Naive thymus-derived CD4-positive, alpha-beta T cell (primary cell): Measurements from ENCODE around the gene SYNDIG1. TPM values are rescaled to one million over a fixed set of nuclear protein-coding genes. Genes with fewer than 3 reads are reported as not detected.

Experiments used
- ATAC-seq: fragments of 150-1000 bp; cut with Tn5 transposase; 2 replicates; pipeline ENCODE4 v1.10.0; 2021; ENCODE audit warnings: mild to moderate bottlenecking, moderate library complexity
- CTCF ChIA-PET: fragments of 350-600 bp; sonication (Branson Sonifier 250); formaldehyde crosslinking; loops from one replicate; lab custom pipeline; 2021; ENCODE audit warnings: antibody characterized with exemption; lab: Charles Lee
- POLR2A ChIA-PET: fragments of 350-600 bp; sonication (Branson Sonifier 250); formaldehyde crosslinking; loops from one replicate; lab custom pipeline; 2021; ENCODE audit warnings: antibody characterized with exemption, inconsistent platforms; lab: Charles Lee
- DNase-seq, 9 donors: peaks; one replicate each; pipeline versions ENCODE4 v3.0.0 to v3.0.0-alpha.2; 2020 to 2022; ENCODE audit warnings: mixed read lengths in 1 of 9
- H3K27ac ChIP-seq: one replicate; pipeline ENCODE4 v1.7.0; 2013; ENCODE audit warnings: mild to moderate bottlenecking, low read depth, low read length, moderate library complexity
- H3K27me3 ChIP-seq, 2 donors: one replicate each; pipeline ENCODE4 v1.7.0; 2013; ENCODE audit warnings: low read length in 2 of 2, mild to moderate bottlenecking in 2 of 2, moderate library complexity in 2 of 2; ENCODE audit not compliant: control insufficient read depth in 2 of 2, insufficient read depth in 2 of 2
- H3K36me3 ChIP-seq, 3 experiments: 1 replicate in 2 of 3; 2 replicates in 1 of 3; pipeline ENCODE4 v1.7.0; 2013; ENCODE audit warnings: low read length in 3 of 3, mild to moderate bottlenecking in 3 of 3, moderate library complexity in 1 of 3; ENCODE audit not compliant: insufficient read depth in 3 of 3, control insufficient read depth in 2 of 3
- H3K4me1 ChIP-seq, 2 donors: one replicate each; pipeline ENCODE4 v1.7.0; 2013; ENCODE audit warnings: low read length in 2 of 2, mild to moderate bottlenecking in 2 of 2, moderate library complexity in 1 of 2; ENCODE audit not compliant: control insufficient read depth in 2 of 2, insufficient read depth in 2 of 2
- H3K4me3 ChIP-seq: 2 replicates; pipeline ENCODE4 v1.7.0; 2013; ENCODE audit warnings: mild to moderate bottlenecking, low read length
- H3K9me3 ChIP-seq, 3 experiments: 1 replicate in 2 of 3; 2 replicates in 1 of 3; pipeline ENCODE4 v1.7.0; 2013; ENCODE audit warnings: low read length in 3 of 3; ENCODE audit not compliant: control insufficient read depth in 2 of 3
- H3K27ac Mint-ChIP-seq, 9 donors: one replicate each; pipeline ENCODE4 v1.8.0; 2020 to 2022; ENCODE audit warnings: mixed read lengths in 9 of 9, mild to moderate bottlenecking in 8 of 9, moderate library complexity in 5 of 9, inconsistent platforms in 2 of 9
- H3K27me3 Mint-ChIP-seq, 5 donors: one replicate each; pipeline ENCODE4 v1.8.0; 2021 to 2022; ENCODE audit warnings: mixed read lengths in 5 of 5, mild to moderate bottlenecking in 1 of 5
- H3K36me3 Mint-ChIP-seq, 5 donors: one replicate each; pipeline ENCODE4 v1.8.0; 2020 to 2022; ENCODE audit warnings: mixed read lengths in 5 of 5, mild to moderate bottlenecking in 3 of 5, inconsistent platforms in 1 of 5
- H3K4me1 Mint-ChIP-seq, 7 donors: one replicate each; pipeline ENCODE4 v1.8.0; 2020 to 2022; ENCODE audit warnings: mixed read lengths in 7 of 7, mild to moderate bottlenecking in 3 of 7, inconsistent platforms in 1 of 7
- H3K4me3 Mint-ChIP-seq, 10 donors: one replicate each; pipeline ENCODE4 v1.8.0; 2020 to 2022; ENCODE audit warnings: mild to moderate bottlenecking in 10 of 10, mixed read lengths in 10 of 10, moderate library complexity in 6 of 10, inconsistent platforms in 2 of 10
- H3K9me3 Mint-ChIP-seq, 11 donors: one replicate each; pipeline ENCODE4 v1.8.0; 2020 to 2022; ENCODE audit warnings: mixed read lengths in 11 of 11, mild to moderate bottlenecking in 4 of 11, inconsistent platforms in 1 of 11, moderate library complexity in 1 of 11
- intact Hi-C, 2 donors: fragments of 100-400 bp; cut with micrococcal nuclease; formaldehyde crosslinking; loops; one replicate each; pipeline ENCODE4 v1.15.1; 2023
- polyA plus RNA-seq, 2 donors: library from polyadenylated mRNA; unstranded; fragments of 300-500 nt; fragmentation: Illumina TruSeq; gene quantifications; one replicate each; pipeline ENCODE4 v1.2.3, GENCODE V29; 2021
- total RNA-seq, 6 experiments: library from RNA in 5 of 6; stranded (reverse) in 5 of 6; gene quantifications; 1 replicate in 5 of 6; 2 replicates in 1 of 6; pipeline ENCODE4 v1.2.3 and lab custom pipeline; 2021 to 2026

Gene SYNDIG1
- total and polyA plus RNA-seq, 7 experiments from 2014 or later, result not detected

DNA sequence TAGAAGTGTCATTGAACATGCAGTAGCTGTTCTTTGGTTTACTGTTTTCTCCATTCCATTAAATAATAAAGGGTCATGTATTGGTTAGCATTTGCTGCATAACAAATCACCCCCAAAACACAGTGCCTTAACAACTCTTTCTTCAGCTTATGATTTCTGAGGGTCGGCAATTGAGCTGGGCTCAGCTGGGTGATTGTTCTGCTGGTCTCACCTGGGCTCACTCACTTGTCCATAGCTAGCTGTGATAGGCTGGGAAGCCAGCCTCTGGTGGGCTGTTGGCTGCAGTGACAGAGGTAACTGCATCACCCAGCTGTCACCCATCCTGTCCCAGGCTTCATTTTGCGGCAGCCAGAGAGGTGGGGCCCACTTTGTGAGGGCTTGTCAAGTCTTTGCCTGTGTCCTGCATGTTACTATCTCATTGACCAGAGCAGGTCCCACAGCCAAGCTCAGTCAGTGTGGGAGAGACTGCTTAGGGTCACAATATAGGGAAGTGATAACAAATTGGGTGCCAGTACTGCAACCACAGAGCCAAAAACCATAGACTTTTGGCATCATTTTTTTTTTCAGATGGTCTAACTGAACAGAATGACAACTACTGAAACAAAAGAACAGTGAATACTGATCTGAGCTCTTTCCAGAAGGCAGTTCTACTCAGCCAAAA, 76.9 kb downstream of the SYNDIG1 start:
- intact Hi-C loops, result no loop called here
- Mint-ChIP-seq H3K36me3 (no peaks in the 10 kb centered on the region), H3K4me1 (no peaks in the 10 kb centered on the region), H3K9me3 (peaks cover 0 to 3% (median 0%) of the 10 kb centered on the region in 11 donors), H3K27ac (no peak overlapping the region), H3K27me3 (peaks cover 0 to 28% (median 8%) of the 10 kb centered on the region in 5 donors), H3K4me3 (no peak overlapping the region)
- CTCF ChIA-PET, result interaction anchor here (0.6 kb wide), 1 partner anchor 412 kb away, joined by 3 read pairs; no protein-coding TSS in a partner anchor
- POLR2A ChIA-PET, result no interaction called here
- H3K9me3 ChIP-seq, result no peaks in the 10 kb centered on the region
- H3K4me1 ChIP-seq, result no peaks in the 10 kb centered on the region
- no peak overlapping the region for H3K4me3 ChIP-seq
- no peak for DNase-seq
- H3K27ac ChIP-seq, result no peak overlapping the region
- no peak for ATAC-seq
- no peaks in the 10 kb centered on the region for H3K27me3 ChIP-seq
- H3K36me3 ChIP-seq, result no peaks in the 10 kb centered on the region

DNA sequence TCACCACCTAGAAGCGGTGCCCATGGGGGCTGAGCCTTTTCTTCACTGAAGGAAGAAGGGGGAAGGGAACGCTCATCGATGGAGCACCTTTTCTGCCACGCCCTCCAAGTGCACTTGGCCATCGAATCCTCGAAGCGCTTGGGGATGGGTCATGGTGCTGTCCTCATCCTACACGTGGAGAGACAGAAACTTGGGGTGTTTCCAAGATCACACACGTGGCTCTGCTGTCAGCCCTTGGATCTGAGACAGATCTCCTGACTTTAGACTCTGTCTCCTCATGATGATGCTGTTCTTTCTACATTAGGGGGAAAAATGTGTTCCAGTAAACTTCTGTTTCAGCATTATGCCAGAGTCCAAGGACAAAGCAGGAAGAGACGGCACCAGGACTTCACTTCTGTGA, 78.5 kb downstream of the SYNDIG1 start:
- Histone ChIP-seq H3K4me3 (no peak overlapping the region), H3K9me3 (no peaks in the 10 kb centered on the region), H3K36me3 (no peaks in the 10 kb centered on the region), H3K4me1 (no peaks in the 10 kb centered on the region), H3K27me3 (no peaks in the 10 kb centered on the region), H3K27ac (no peak overlapping the region)
- no peak for DNase-seq
- H3K4me1 Mint-ChIP-seq, result no peaks in the 10 kb centered on the region
- intact Hi-C loops, result no loop called here
- H3K4me3 Mint-ChIP-seq, result no peak overlapping the region
- peaks cover 0 to 19% (median 8%) of the 10 kb centered on the region in 5 donors for H3K27me3 Mint-ChIP-seq
- POLR2A ChIA-PET, result no interaction called here
- CTCF ChIA-PET, result no interaction called here
- ATAC-seq, result no peak
- H3K27ac Mint-ChIP-seq, result no peak overlapping the region
- H3K36me3 Mint-ChIP-seq, result no peaks in the 10 kb centered on the region
- H3K9me3 Mint-ChIP-seq, result peaks cover 0 to 6% (median 0%) of the 10 kb centered on the region in 11 donors

DNA sequence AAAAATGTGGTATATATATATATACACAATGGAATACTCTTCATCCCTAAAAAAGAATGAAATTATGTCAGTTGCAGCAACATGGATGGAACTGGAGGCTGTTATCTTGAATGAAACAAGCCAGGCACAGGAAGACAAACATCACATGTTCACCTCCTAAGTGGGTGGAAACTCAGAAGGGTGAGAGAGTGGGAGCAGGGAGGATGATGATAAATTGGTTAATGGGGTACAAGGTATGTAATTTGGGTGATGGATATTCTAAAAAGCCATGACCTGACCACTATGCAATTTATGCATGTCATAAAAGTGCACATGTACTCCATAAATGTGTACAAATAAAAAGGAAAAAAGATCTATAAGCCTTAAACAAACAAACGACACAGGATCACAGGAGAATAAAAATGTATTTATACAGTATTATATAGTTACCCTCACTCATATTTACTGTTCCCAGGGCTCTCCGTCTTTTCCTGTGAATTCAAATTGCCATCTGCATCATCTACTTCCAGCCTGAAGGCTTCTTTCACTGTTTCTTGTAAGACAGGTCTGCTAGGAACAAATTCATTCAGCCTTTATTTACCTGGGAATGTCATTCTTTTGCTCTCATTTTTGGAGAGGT, 89.8 kb downstream of the SYNDIG1 start:
- Histone ChIP-seq H3K4me1 (no peaks in the 10 kb centered on the region), H3K27me3 (no peaks in the 10 kb centered on the region), H3K36me3 (no peaks in the 10 kb centered on the region), H3K9me3 (peaks cover 0 to 14% (median 0%) of the 10 kb centered on the region in 3 experiments), H3K4me3 (no peak overlapping the region), H3K27ac (no peak overlapping the region)
- Mint-ChIP-seq H3K27me3 (peaks cover 0 to 27% (median 16%) of the 10 kb centered on the region in 5 donors), H3K4me1 (no peaks in the 10 kb centered on the region), H3K4me3 (no peak overlapping the region), H3K36me3 (peaks cover 0 to 4% (median 0%) of the 10 kb centered on the region in 5 donors), H3K9me3 (peaks cover 0 to 33% (median 13%) of the 10 kb centered on the region in 11 donors), H3K27ac (no peak overlapping the region)
- POLR2A ChIA-PET, result no interaction called here
- DNase-seq (no peak), ATAC-seq (no peak)
- CTCF ChIA-PET, result no interaction called here
- intact Hi-C loops, result no loop called here

DNA sequence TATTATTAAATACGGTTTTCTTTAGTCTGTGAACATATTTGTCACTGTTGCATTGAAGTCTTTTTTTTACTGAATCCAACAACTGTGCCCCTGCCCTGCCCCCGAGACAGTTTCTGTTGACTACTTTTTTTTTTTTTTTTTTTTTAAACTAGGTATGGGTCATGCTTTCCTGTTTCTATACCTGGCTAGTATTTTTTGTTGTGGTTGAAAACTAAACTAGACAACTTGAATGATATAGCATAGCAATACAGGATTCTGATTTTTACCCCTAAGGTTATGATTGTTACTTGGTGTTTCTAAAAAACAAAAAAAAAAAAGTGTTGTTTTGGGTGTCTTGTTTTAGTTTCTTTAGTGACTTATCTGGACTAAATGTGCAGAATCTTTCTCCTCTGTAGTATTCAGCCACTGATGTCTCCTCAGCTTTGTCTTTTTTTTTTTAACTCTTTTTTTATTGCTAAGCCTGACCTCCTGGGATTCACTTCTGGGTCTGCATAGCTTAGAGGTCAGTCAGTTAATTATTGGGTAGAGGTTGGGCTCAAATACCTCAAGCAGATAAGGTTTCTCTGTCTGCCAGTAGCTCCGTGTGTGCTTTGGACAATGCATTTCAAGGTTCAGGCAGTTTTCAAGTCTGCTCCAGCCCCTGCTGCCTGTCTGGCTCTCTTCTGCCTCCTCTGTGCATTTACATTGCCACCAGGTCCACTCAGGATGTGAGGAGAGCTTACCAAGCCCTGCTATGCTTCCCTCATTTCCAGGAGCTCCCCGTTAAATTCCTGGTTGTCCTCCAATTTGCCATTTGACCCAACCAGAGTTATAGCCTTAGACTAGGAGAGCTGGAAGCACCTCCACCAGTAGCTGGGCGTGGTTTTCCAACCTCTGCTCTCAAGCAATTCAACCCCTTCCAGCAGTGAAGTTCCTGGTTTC, 91.4 kb downstream of the SYNDIG1 start:
- intact Hi-C loops, result no loop called here
- Histone ChIP-seq H3K36me3 (no peaks in the 10 kb centered on the region), H3K9me3 (peaks cover 0 to 18% (median 0%) of the 10 kb centered on the region in 3 experiments), H3K4me1 (no peaks in the 10 kb centered on the region), H3K4me3 (no peak overlapping the region), H3K27me3 (no peaks in the 10 kb centered on the region), H3K27ac (no peak overlapping the region)
- CTCF ChIA-PET, result no interaction called here
- H3K4me1 Mint-ChIP-seq, result peaks cover 0 to under 1% (median 0%) of the 10 kb centered on the region in 7 donors
- H3K36me3 Mint-ChIP-seq, result peaks cover 0 to 4% (median 0%) of the 10 kb centered on the region in 5 donors
- ATAC-seq (no peak), DNase-seq (no peak)
- no peak overlapping the region for H3K4me3 Mint-ChIP-seq
- H3K9me3 Mint-ChIP-seq, result peaks cover 0 to 44% (median 14%) of the 10 kb centered on the region in 11 donors
- H3K27ac Mint-ChIP-seq, result no peak overlapping the region
- H3K27me3 Mint-ChIP-seq, result peaks cover 0 to 42% (median 28%) of the 10 kb centered on the region in 5 donors
- POLR2A ChIA-PET, result no interaction called here

DNA sequence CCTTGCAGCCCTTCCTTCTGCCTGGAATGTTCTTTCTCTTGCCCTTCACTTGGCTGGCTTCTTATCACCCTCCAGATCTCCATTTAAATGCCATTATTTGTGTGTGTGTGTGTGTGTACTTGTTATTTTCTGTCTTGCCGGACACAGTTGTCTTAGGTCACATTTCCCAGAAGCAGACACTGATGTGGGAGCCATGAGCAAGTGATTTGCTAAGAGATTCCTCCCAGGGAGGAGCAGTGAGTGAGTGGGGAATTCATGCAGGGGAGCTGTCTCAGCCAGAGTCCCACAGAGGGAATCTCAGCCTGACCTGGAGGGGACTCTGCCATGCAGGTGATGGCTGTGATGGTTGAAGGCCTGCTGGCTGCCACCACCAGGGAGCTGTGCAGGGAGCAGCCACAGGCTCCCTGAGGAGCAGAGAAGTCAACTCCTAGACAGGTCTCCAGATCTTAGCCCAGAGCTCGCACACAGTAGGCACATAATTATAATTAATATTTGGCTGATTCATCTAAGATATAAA, 96.5 kb downstream of the SYNDIG1 start:
- ChIA-PET CTCF (no interaction called here), POLR2A (no interaction called here)
- H3K4me3 Mint-ChIP-seq, result no peak overlapping the region
- H3K36me3 Mint-ChIP-seq, result peaks cover 0 to 4% (median 0%) of the 10 kb centered on the region in 5 donors
- no peak for ATAC-seq
- H3K9me3 Mint-ChIP-seq, result peaks cover 0 to 35% (median 9%) of the 10 kb centered on the region in 11 donors
- H3K36me3 ChIP-seq, result no peaks in the 10 kb centered on the region
- H3K27ac ChIP-seq, result no peak overlapping the region
- no peak for DNase-seq
- peaks cover 0 to 1% (median 0%) of the 10 kb centered on the region in 7 donors for H3K4me1 Mint-ChIP-seq
- intact Hi-C loops, result no loop called here
- peaks cover 0 to 36% (median 18%) of the 10 kb centered on the region in 5 donors for H3K27me3 Mint-ChIP-seq
- H3K4me1 ChIP-seq, result no peaks in the 10 kb centered on the region
- H3K9me3 ChIP-seq, result peaks cover 0 to 18% (median 0%) of the 10 kb centered on the region in 3 experiments
- H3K27me3 ChIP-seq, result no peaks in the 10 kb centered on the region
- H3K27ac Mint-ChIP-seq, result no peak overlapping the region
- no peak overlapping the region for H3K4me3 ChIP-seq

DNA sequence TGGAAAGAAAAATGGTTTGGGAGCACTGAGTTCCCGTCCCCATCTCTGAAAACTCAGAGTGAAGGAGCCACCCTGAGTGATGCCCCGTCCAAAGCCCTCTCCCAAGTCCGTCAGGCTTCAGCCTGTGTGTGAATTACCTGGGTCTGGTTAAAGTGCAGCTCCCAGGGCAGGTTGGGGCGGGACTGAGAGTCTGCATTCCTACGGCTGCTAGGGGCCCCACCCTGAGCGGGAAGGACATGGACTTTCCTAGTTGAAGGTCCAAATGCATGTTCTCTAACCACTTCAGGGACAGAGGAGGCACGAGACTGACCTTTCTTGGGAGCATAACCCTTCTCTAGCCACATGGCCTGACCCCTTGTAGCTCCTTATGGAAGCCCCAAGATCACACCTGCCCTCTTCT, 97.2 kb downstream of the SYNDIG1 start:
- H3K9me3 Mint-ChIP-seq, result peaks cover 0 to 35% (median 9%) of the 10 kb centered on the region in 11 donors
- H3K4me1 Mint-ChIP-seq, result peaks cover 0 to 1% (median 0%) of the 10 kb centered on the region in 7 donors
- ChIA-PET CTCF (no interaction called here), POLR2A (no interaction called here)
- H3K27me3 Mint-ChIP-seq, result peaks cover 0 to 30% (median 13%) of the 10 kb centered on the region in 5 donors
- H3K36me3 Mint-ChIP-seq, result peaks cover 0 to 4% (median 0%) of the 10 kb centered on the region in 5 donors
- DNase-seq (no peak), ATAC-seq (no peak)
- H3K4me3 ChIP-seq, result no peak overlapping the region
- peaks cover 0 to 18% (median 0%) of the 10 kb centered on the region in 3 experiments for H3K9me3 ChIP-seq
- no peaks in the 10 kb centered on the region for H3K27me3 ChIP-seq
- H3K4me3 Mint-ChIP-seq, result no peak overlapping the region
- intact Hi-C loops, result no loop called here
- H3K27ac Mint-ChIP-seq, result no peak overlapping the region
- H3K27ac ChIP-seq, result no peak overlapping the region
- H3K36me3 ChIP-seq, result no peaks in the 10 kb centered on the region
- no peaks in the 10 kb centered on the region for H3K4me1 ChIP-seq
